Subcutaneous abdominal adipose tissue (tissue), 5 donors: ENCODE results near the gene RIT2.

Experiments
- H3K27ac ChIP-seq: one replicate; pipeline ENCODE4 v1.7.0; 2013; ENCODE audit warnings: low read depth, mild to moderate bottlenecking, inconsistent platforms, low read length, moderate library complexity
- H3K27me3 ChIP-seq, 5 donors: one replicate each; pipeline ENCODE4 v1.7.0; 2013; ENCODE audit warnings: low read length in 5 of 5, inconsistent platforms in 1 of 5; ENCODE audit not compliant: control insufficient read depth in 5 of 5, insufficient read depth in 4 of 5
- H3K36me3 ChIP-seq, 5 donors: one replicate each; pipeline ENCODE4 v1.7.0; 2013; ENCODE audit warnings: low read length in 5 of 5; ENCODE audit not compliant: control insufficient read depth in 5 of 5, insufficient read depth in 5 of 5
- H3K4me1 ChIP-seq, 5 donors: one replicate each; pipeline ENCODE4 v1.7.0; 2013; ENCODE audit warnings: low read length in 5 of 5, mild to moderate bottlenecking in 3 of 5, moderate library complexity in 1 of 5; ENCODE audit not compliant: control insufficient read depth in 5 of 5, insufficient read depth in 5 of 5
- H3K4me3 ChIP-seq, 5 donors: one replicate each; pipeline ENCODE4 v1.7.0; 2013; ENCODE audit warnings: low read length in 5 of 5, low read depth in 1 of 5
- H3K9ac ChIP-seq, 5 donors: one replicate each; pipeline ENCODE4 v1.7.0; 2013; ENCODE audit warnings: low read length in 5 of 5, mild to moderate bottlenecking in 4 of 5, moderate library complexity in 3 of 5
- H3K9me3 ChIP-seq, 5 donors: one replicate each; pipeline ENCODE4 v1.7.0; 2013; ENCODE audit warnings: low read length in 5 of 5; ENCODE audit not compliant: control insufficient read depth in 5 of 5
- donor health status: healthy.
- donor health status: healthy.
- donor health status: healthy.
- donor health status: healthy.
- donor health status: healthy.

Gene RIT2

DNA sequence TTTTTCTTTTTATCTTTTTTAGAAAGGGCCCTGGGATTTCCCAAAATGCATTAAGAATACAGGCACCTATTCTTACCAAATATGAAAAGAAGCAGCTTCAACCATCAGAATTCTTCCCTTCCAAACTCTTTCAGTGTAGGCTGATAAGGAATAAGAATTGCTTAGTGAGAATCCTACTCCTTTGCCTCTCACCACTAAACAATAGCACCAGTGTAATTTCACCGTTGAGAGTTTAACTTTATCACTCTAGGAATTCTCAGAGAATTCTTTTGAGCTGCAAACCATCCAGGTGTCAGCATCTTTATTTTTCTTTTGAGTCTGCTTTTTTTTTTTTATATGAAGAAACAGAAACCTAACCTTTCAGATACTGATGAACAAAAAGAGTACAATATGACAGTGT lies 194.9 kb downstream of the RIT2 start:
- Histone ChIP-seq H3K4me3 (no peak overlapping the region), H3K27me3 (no peaks in the 10 kb centered on the region), H3K9me3 (no peaks in the 10 kb centered on the region), H3K4me1 (peaks cover 0 to 4% (median 0%) of the 10 kb centered on the region in 5 donors), H3K9ac (no peak overlapping the region), H3K27ac (no peak overlapping the region), H3K36me3 (no peaks in the 10 kb centered on the region)

DNA sequence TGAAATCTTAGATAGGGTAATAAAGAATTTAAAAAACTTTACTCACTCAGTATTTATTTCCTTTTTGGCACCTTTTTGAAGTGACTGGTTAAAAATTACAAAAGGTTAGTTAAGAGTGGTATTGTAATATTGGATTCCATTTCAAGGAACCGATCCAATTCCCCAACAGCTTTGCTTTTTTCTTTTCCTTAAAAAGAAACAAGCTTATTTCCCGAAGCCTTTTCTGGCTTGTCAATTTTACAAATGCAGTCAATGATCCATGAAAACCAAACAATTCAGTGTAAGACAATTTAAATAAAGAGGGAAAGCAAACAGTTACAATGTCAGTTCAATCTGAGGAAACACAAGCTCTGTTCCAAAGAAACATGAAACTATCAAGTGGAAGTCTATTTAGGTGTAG lies 200.2 kb downstream of the RIT2 start:
- H3K9me3 ChIP-seq, result no peaks in the 10 kb centered on the region
- H3K9ac ChIP-seq, result no peak overlapping the region
- H3K27me3 ChIP-seq, result no peaks in the 10 kb centered on the region
- H3K4me3 ChIP-seq, result no peak overlapping the region
- no peak overlapping the region for H3K27ac ChIP-seq
- H3K4me1 ChIP-seq, result no peaks in the 10 kb centered on the region
- no peaks in the 10 kb centered on the region for H3K36me3 ChIP-seq

DNA sequence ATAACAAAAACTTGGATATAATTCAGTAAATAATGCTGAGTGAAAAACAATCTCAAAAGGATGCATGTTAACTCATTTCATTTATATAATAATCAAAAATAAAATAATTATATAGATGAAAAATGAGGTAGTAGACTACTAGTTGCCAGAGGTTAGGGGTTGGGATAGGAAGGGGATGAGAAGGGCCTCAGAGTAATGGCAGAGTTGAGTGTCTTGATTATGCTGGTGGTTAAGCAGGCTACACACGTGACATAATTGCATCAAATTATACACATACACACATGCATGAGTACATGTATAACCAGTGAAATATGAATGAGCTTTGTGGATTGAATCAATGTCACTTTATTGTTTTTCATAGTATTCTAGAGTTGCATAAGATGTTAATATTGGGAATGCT lies 201.0 kb downstream of the RIT2 start:
- Histone ChIP-seq H3K4me3 (no peak overlapping the region), H3K9me3 (no peaks in the 10 kb centered on the region), H3K27ac (no peak overlapping the region), H3K4me1 (no peaks in the 10 kb centered on the region), H3K36me3 (no peaks in the 10 kb centered on the region), H3K9ac (no peak overlapping the region), H3K27me3 (no peaks in the 10 kb centered on the region)

DNA sequence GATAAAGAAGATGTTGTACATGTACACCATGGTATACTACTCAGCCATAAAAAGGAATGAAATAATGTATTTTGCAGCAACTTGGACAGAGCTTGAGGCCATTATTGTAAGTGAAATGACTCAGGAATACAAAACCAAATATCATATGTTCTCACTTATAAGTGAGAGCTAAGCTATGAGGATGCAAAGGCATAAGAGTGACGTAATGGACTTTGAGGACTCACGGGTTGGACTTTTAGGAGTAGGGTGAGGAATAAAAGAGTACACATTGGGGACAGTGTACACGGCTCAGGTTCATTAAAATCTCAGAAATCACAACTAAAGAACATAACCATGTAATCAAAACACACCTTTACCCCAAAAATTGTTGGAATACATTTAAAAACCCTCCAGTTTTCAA lies 206.4 kb downstream of the RIT2 start:
- no peak overlapping the region for H3K4me3 ChIP-seq
- no peaks in the 10 kb centered on the region for H3K36me3 ChIP-seq
- H3K9me3 ChIP-seq, result no peaks in the 10 kb centered on the region
- no peaks in the 10 kb centered on the region for H3K27me3 ChIP-seq
- no peak overlapping the region for H3K27ac ChIP-seq
- no peaks in the 10 kb centered on the region for H3K4me1 ChIP-seq
- H3K9ac ChIP-seq, result no peak overlapping the region

DNA sequence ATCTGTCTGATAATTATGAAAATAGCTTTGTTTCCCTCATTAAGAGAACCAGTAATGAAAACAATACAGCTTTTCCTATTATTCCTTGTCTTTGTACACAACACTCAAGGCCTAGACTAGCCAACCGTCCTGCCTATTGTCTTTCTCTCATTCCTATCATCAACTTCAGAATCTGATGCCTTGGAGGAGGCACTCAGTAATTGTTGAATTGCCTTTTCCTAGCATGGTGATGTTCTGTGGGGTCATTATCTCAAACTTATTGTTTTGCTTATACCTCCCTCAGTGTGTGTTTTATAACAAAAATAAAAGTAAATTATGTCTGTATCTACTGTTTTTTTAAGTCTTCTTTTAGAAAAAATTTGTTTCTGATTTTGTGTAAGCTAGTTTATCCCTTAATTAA lies 208.7 kb downstream of the RIT2 start:
- Histone ChIP-seq H3K36me3 (no peaks in the 10 kb centered on the region), H3K4me1 (no peaks in the 10 kb centered on the region), H3K9me3 (no peaks in the 10 kb centered on the region), H3K4me3 (no peak overlapping the region), H3K27me3 (no peaks in the 10 kb centered on the region), H3K9ac (no peak overlapping the region), H3K27ac (no peak overlapping the region)

DNA sequence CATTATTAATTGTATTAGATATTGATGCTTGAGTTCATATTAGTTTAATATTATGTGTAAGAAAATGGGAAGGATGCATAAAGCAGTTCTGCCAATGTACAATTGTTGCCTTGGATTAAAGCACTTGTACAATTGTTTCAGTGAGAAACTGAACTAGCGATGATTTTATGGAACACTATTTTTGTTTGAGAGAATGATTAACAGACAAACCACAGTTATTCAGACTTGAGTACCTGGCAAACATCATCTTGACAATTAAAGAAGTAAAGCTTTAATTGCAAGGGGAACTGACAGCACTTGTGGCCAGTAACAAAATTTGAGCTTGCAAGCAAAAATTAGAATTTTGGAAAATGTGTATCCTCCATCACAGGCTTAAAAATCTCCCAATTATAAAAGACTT lies 214.3 kb downstream of the RIT2 start:
- H3K36me3 ChIP-seq, result no peaks in the 10 kb centered on the region
- H3K9ac ChIP-seq, result no peak overlapping the region
- no peaks in the 10 kb centered on the region for H3K4me1 ChIP-seq
- H3K27me3 ChIP-seq, result no peaks in the 10 kb centered on the region
- no peak overlapping the region for H3K27ac ChIP-seq
- H3K4me3 ChIP-seq, result no peak overlapping the region
- no peaks in the 10 kb centered on the region for H3K9me3 ChIP-seq

DNA sequence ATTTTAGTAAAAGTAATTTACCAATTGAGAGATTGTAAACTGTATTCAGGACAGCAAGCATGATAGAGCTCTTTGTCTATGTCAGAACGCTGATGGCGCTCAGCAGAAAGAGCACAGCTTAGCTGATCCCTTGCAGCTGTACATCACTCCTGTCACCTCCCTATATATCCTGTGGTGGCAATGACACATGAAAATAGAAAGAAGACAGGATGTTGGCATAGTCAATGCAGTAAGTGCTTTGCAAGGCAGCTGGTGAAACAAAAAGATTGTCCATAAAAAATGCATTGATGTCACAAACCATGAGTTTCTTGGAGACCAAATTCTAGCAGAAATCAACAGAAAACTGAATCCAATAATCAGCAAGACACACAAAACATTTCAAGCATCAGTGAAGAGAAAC lies 221.5 kb downstream of the RIT2 start:
- Histone ChIP-seq H3K9ac (no peak overlapping the region), H3K4me3 (no peak overlapping the region), H3K36me3 (no peaks in the 10 kb centered on the region), H3K27ac (no peak overlapping the region), H3K4me1 (no peaks in the 10 kb centered on the region), H3K9me3 (no peaks in the 10 kb centered on the region), H3K27me3 (no peaks in the 10 kb centered on the region)

DNA sequence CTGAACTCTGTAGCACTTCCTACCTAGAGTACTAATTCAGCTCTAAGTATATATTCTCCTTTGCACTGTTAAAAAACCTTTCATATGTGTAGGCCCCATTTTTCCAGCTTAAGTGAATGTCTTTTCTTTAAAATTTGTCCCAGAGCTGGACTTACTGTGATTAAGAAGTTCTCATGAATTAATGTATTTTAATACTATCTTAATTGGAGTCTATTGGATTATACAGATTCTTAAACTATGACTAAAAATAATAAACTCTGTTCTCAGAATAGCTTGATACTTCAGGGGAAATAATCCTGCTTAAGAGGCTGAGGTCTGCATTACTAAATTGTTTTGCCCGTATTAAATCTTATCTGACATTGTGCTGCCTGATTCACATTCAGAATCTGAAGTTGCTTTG lies 223.3 kb downstream of the RIT2 start:
- H3K4me3 ChIP-seq, result no peak overlapping the region
- no peaks in the 10 kb centered on the region for H3K9me3 ChIP-seq
- H3K27me3 ChIP-seq, result no peaks in the 10 kb centered on the region
- H3K9ac ChIP-seq, result no peak overlapping the region
- no peaks in the 10 kb centered on the region for H3K36me3 ChIP-seq
- no peaks in the 10 kb centered on the region for H3K4me1 ChIP-seq
- no peak overlapping the region for H3K27ac ChIP-seq

DNA sequence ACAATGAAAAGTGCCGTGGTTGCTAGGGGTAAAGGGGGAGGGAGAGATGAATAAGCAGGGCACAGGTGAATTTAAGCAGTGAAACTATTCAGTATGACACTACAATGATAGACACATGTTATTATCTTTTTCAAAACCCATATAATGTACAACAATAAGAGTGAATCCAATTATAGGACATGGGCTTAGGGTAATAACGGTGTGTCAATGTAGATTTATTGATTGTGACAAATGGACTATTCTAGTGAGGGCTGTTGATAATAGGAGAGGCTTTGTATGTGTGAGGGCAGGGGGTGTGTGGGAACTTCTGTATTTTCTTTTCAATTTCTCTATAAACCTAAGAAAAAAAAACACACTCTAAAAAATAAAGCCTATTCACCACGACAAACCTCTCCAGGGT lies 223.8 kb downstream of the RIT2 start:
- H3K4me1 ChIP-seq, result no peaks in the 10 kb centered on the region

DNA sequence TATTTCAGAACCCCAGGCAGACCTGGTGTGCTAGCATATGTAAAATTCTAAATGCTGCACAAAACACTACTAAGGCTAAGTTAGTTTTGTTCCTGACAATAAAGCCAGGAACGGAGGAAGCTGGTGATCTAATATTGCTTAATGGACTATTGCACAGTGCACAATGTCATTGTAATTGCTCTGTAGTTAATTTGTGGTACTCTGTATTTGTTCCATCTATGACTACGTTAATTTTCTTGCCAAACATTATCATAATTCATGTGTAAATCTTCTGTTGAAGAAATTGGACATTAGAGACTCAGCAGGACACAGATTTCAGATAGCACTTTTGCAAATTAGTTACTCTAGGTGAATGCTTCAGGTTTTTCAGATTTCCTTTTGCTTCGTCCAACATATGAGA lies 232.3 kb downstream of the RIT2 start:
- Histone ChIP-seq H3K36me3 (no peaks in the 10 kb centered on the region), H3K4me1 (no peaks in the 10 kb centered on the region), H3K9ac (no peak overlapping the region)

More for the DNA sequence above, 223.8 kb downstream of the RIT2 start:
- Histone ChIP-seq H3K4me3 (no peak overlapping the region), H3K9ac (no peak overlapping the region), H3K36me3 (no peaks in the 10 kb centered on the region), H3K27me3 (no peaks in the 10 kb centered on the region), H3K9me3 (no peaks in the 10 kb centered on the region), H3K27ac (no peak overlapping the region)

DNA sequence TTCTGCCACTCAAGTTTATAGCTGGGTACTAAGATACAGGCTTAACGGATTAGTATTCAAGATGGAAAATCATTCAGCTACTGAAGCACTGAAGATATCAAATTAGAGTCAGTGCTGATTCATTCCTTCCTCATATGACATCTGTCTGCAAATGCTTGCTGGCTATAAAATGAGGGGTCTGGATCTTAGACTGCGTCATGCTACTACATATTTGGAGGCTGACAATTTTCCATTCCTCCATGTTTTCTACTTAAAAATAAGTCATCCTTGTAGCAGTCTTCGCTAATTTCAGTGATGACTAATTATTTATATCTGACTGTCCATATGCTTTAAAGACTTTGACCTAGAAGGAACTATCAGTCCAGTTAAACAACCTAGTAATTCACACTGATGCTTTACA lies 233.4 kb downstream of the RIT2 start:
- Histone ChIP-seq H3K27ac (no peak overlapping the region), H3K4me3 (no peak overlapping the region), H3K4me1 (no peaks in the 10 kb centered on the region), H3K36me3 (no peaks in the 10 kb centered on the region), H3K9ac (no peak overlapping the region), H3K9me3 (no peaks in the 10 kb centered on the region), H3K27me3 (no peaks in the 10 kb centered on the region)

More for the DNA sequence above, 232.3 kb downstream of the RIT2 start:
- H3K27me3 ChIP-seq, result no peaks in the 10 kb centered on the region
- H3K9me3 ChIP-seq, result no peaks in the 10 kb centered on the region
- H3K27ac ChIP-seq, result no peak overlapping the region
- no peak overlapping the region for H3K4me3 ChIP-seq
